HCT116 (cell line): Measurements from ENCODE around the gene RPL12. TPM values are rescaled to one million over a fixed set of nuclear protein-coding genes. Genes with fewer than 3 reads are reported as not detected.

Experiments
- ATAC-seq: fragments of 200-7000 bp; cut with Tn5 transposase; 2 replicates; pipeline ENCODE4 v1.9.1; 2020; ENCODE audit warnings: mild to moderate bottlenecking, moderate library complexity
- BruUV-seq: library from RNA; stranded (reverse); fragments of 400-500 nt; replicated peaks from 2 replicates; lab custom pipeline; 2021; lab: Mats Ljungman, UMichigan
- CTCF ChIA-PET: fragments of 300-600 bp; sonication (Branson Sonifier 250); formaldehyde crosslinking; loops from one replicate; lab custom pipeline; 2021; ENCODE audit warnings: antibody characterized with exemption; lab: Charles Lee
- POLR2A ChIA-PET: fragments of 300-600, 350-600 bp; sonication (Branson Sonifier 250); formaldehyde crosslinking; loops from one replicate; lab custom pipeline; 2021; ENCODE audit warnings: antibody characterized with exemption; lab: Charles Lee
- RAD21 ChIA-PET, 2 experiments: fragments of 300-600 bp; sonication (Branson Sonifier 250); formaldehyde crosslinking; loops; one replicate each; lab custom pipeline; 2023; ENCODE audit warnings: low total read pairs in 2 of 2; ENCODE audit not compliant: uncharacterized antibody in 2 of 2, unreplicated experiment in 2 of 2, low non-redundant PET in 1 of 2; lab: Charles Lee
- DNase-seq: peaks from one replicate; pipeline ENCODE4 v3.0.0-alpha.2; 2010; ENCODE audit warnings: low read depth, low spot score
- H2AFZ ChIP-seq: fragments of 200-600 bp; shearing (Covaris generic), sonication (generic); 2 replicates; pipeline ENCODE4 v1.6.1; 2017; ENCODE audit warnings: low read depth, mixed run types, mixed read lengths, antibody characterized with exemption, low read length; ENCODE audit not compliant: poor library complexity, severe bottlenecking
- H3K27ac ChIP-seq: 2 replicates; pipeline ENCODE4 v1.5.1; 2012; ENCODE audit warnings: low read depth, low read length
- H3K27me3 ChIP-seq: fragments of 200-600 bp; sonication (generic); 2 replicates; pipeline ENCODE4 v1.6.1; 2016; ENCODE audit warnings: mixed run types, low read length, mixed read lengths; ENCODE audit not compliant: insufficient read depth
- H3K36me3 ChIP-seq, 2 experiments: fragments of 200-500 bp in 1 of 2; fragments of 200-600 bp in 1 of 2; sonication (Bioruptor generic) in 1 of 2; sonication (generic) in 1 of 2; 2 replicates each; pipeline versions ENCODE4 v1.5.1 to v1.6.1; 2014 to 2016; ENCODE audit warnings: low read length in 2 of 2, inconsistent platforms in 1 of 2, mixed read lengths in 1 of 2, mixed run types in 1 of 2; ENCODE audit not compliant: insufficient read depth in 2 of 2, control insufficient read depth in 1 of 2
- H3K4me1 ChIP-seq, 2 experiments: fragments of 200-600 bp in 1 of 2; sonication (generic) in 1 of 2; 2 replicates each; pipeline versions ENCODE4 v1.5.1 to v1.6.1; 2012 to 2017; ENCODE audit warnings: low read length in 2 of 2, inconsistent platforms in 1 of 2, mild to moderate bottlenecking in 1 of 2, mixed read lengths in 1 of 2, mixed run types in 1 of 2, moderate library complexity in 1 of 2; ENCODE audit not compliant: insufficient read depth in 2 of 2, control insufficient read depth in 1 of 2
- H3K4me2 ChIP-seq: fragments of 200-600 bp; sonication (generic); 2 replicates; pipeline ENCODE4 v1.6.1; 2017; ENCODE audit warnings: mixed run types, low read length, mixed read lengths
- H3K4me3 ChIP-seq, 2 experiments: fragments of 200-600 bp in 1 of 2; sonication (generic) in 1 of 2; replicated peaks in 1 of 2; 2 replicates each; pipeline ENCODE4 v1.5.1; 2011 to 2016; ENCODE audit warnings: low read length in 2 of 2, control low read depth in 1 of 2, low read depth in 1 of 2, mild to moderate bottlenecking in 1 of 2, mixed read lengths in 1 of 2, mixed run types in 1 of 2
- H3K79me2 ChIP-seq: fragments of 200-600 bp; sonication (generic); 2 replicates; pipeline ENCODE4 v1.6.1; 2017; ENCODE audit warnings: mild to moderate bottlenecking, mixed run types, low read length, moderate library complexity, mixed read lengths; ENCODE audit not compliant: insufficient read depth
- H3K9ac ChIP-seq: fragments of 200-600 bp; sonication (generic); 2 replicates; pipeline ENCODE4 v1.6.1; 2016; ENCODE audit warnings: low read length, mixed read lengths
- H3K9me2 ChIP-seq: fragments of 200-600 bp; sonication (generic), shearing (Covaris generic); 2 replicates; pipeline ENCODE4 v1.6.1; 2017; ENCODE audit warnings: mixed run types, mild to moderate bottlenecking, moderate library complexity; ENCODE audit not compliant: insufficient read depth
- H3K9me3 ChIP-seq, 2 experiments: fragments of 200-500 bp in 1 of 2; fragments of 200-600 bp in 1 of 2; sonication (Bioruptor generic) in 1 of 2; sonication (generic) in 1 of 2; 2 replicates each; pipeline ENCODE4 v1.6.1; 2014 to 2017; ENCODE audit warnings: low read length in 2 of 2, mixed read lengths in 2 of 2, inconsistent platforms in 1 of 2, low read depth in 1 of 2, mild to moderate bottlenecking in 1 of 2, mixed run types in 1 of 2, moderate library complexity in 1 of 2; ENCODE audit not compliant: control insufficient read depth in 1 of 2, insufficient read depth in 1 of 2
- H4K20me1 ChIP-seq: fragments of 200-600 bp; sonication (generic), shearing (Covaris generic); 2 replicates; pipeline ENCODE4 v1.6.1; 2017; ENCODE audit warnings: mixed run types, mild to moderate bottlenecking, moderate library complexity; ENCODE audit not compliant: insufficient read depth
- POLR2A ChIP-seq: IDR thresholded peaks from 2 replicates; pipeline ENCODE4 v1.7.0; 2011; ENCODE audit warnings: borderline replicate concordance; ENCODE audit not compliant: insufficient read depth, insufficient read length; ENCODE audit errors: extremely low read depth
- POLR2AphosphoS5 ChIP-seq: IDR thresholded peaks from 2 replicates; pipeline ENCODE4 v1.6.1; 2011; ENCODE audit warnings: mild to moderate bottlenecking, low read depth, low read length, moderate library complexity
- RAD21 ChIP-seq: IDR thresholded peaks from 2 replicates; pipeline ENCODE4 v1.6.1; 2012; ENCODE audit warnings: low read depth, mild to moderate bottlenecking
- YY1 ChIP-seq: IDR thresholded peaks from 2 replicates; pipeline ENCODE4 v1.6.1; 2011; ENCODE audit warnings: low read length, low read depth, moderate library complexity, mild to moderate bottlenecking; ENCODE audit not compliant: insufficient replicate concordance; ENCODE audit errors: extremely low read depth
- intact Hi-C: fragments of 100-400 bp; cut with micrococcal nuclease; formaldehyde crosslinking; loops from 2 replicates; pipeline ENCODE4 v1.10.0; 2022
- total RNA-seq: library from RNA; stranded (reverse); gene quantifications from one replicate; pipeline ENCODE4 v1.2.1, GENCODE V29; 2021; ENCODE audit not compliant: unreplicated experiment

The RPL12 gene
- total RNA-seq, 1 experiment from 2014 or later, result 2,679 TPM

- no peak overlapping the region for H2AFZ ChIP-seq
- no peaks in the 10 kb centered on the region for H3K9me3 ChIP-seq
- peaks cover 8 to 56% of the 10 kb centered on the region in 2 experiments for H3K4me1 ChIP-seq
- RAD21 ChIA-PET, result no interaction called here
- no peaks in the 10 kb centered on the region for H3K27me3 ChIP-seq
- no peaks in the 10 kb centered on the region for H3K9me2 ChIP-seq
- intact Hi-C loops, result no loop called here
- peaks cover 28 to 58% of the 10 kb centered on the region in 2 experiments for H3K36me3 ChIP-seq
- H3K79me2 ChIP-seq, result peaks cover 24% of the 10 kb centered on the region
- POLR2A ChIA-PET, result interaction anchor here (0.6 to 2.1 kb wide), 4 partner anchors 21 to 452 kb away, joined by 3 to 9 read pairs (median 6); partner anchors contain the start of genes SLC2A8 and ZNF79
- ATAC-seq (peak; percentile 13), DNase-seq (no peak)
- H3K4me2 ChIP-seq, result no peak overlapping the region
- TF ChIP-seq RAD21, result no peak
- TF ChIP-seq POLR2A, result peak; percentile 13
- TF ChIP-seq POLR2AphosphoS5, result peak; percentile 15
- H3K9ac ChIP-seq, result no peak overlapping the region
- H3K27ac ChIP-seq, result peak overlapping the region; percentile 97; the same call in 1 of the 2 replicates
- peaks cover 38% of the 10 kb centered on the region for H4K20me1 ChIP-seq
- BruUV-seq, result TSS peak; percentile 36
- CTCF ChIA-PET, result interaction anchor here (1.8 kb wide), 1 partner anchor 10 kb away, joined by 4 read pairs; no protein-coding TSS in a partner anchor
- H3K4me3 ChIP-seq, result no peak overlapping the region
Observed at GRCh38 chr9:127444921-127445850, 6.0 kb downstream of the RPL12 start.

DNA sequence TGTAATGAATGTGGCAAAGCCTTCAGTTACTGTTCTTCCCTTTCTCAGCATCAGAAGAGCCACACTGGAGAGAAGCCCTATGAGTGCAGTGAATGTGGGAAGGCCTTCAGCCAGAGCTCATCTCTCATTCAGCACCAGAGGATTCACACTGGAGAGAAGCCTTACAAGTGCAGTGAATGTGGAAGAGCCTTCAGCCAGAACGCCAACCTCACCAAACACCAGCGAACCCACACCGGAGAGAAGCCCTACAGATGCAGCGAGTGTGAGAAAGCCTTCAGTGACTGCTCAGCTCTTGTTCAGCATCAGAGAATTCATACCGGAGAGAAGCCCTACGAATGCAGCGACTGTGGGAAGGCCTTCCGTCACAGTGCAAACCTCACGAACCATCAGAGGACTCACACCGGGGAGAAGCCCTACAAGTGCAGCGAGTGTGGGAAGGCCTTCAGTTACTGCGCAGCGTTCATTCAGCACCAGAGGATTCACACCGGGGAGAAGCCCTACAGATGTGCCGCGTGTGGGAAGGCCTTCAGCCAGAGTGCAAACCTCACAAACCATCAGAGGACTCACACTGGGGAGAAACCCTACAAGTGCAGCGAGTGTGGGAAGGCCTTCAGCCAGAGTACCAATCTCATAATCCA is 6.8 kb downstream of the RPL12 start:
- Histone ChIP-seq H3K4me3 (no peak overlapping the region), H3K27me3 (no peaks in the 10 kb centered on the region), H3K9me2 (no peaks in the 10 kb centered on the region), H3K79me2 (peaks cover 16% of the 10 kb centered on the region), H3K4me1 (peaks cover 3 to 49% of the 10 kb centered on the region in 2 experiments; a peak in 2 of 4 replicates), H3K36me3 (peaks cover 22 to 52% of the 10 kb centered on the region in 2 experiments), H3K4me2 (no peak overlapping the region), H2AFZ (no peak overlapping the region), H4K20me1 (peaks cover 30% of the 10 kb centered on the region), H3K9ac (no peak overlapping the region), H3K9me3 (no peaks in the 10 kb centered on the region), H3K27ac (peak overlapping the region; percentile 27; the same call in 1 of the 2 replicates)
- POLR2A ChIA-PET, result interaction anchor here (0.6 to 2.1 kb wide), 4 partner anchors 20 to 453 kb away, joined by 3 to 9 read pairs (median 6); partner anchors contain the start of genes SLC2A8 and ZNF79
- TF ChIP-seq YY1 (no peak), POLR2A (peak; percentile 4)
- RAD21 ChIA-PET, result no interaction called here
- DNase-seq, result no peak
- BruUV-seq, result no TSS peak
- intact Hi-C loops, result no loop called here
- peak; percentile 7 for ATAC-seq
- CTCF ChIA-PET, result interaction anchor here (1.8 kb wide), 1 partner anchor 11 kb away, joined by 4 read pairs; no protein-coding TSS in a partner anchor
